ENCODE results near the gene PFKFB2.

Gene PFKFB2

DNA sequence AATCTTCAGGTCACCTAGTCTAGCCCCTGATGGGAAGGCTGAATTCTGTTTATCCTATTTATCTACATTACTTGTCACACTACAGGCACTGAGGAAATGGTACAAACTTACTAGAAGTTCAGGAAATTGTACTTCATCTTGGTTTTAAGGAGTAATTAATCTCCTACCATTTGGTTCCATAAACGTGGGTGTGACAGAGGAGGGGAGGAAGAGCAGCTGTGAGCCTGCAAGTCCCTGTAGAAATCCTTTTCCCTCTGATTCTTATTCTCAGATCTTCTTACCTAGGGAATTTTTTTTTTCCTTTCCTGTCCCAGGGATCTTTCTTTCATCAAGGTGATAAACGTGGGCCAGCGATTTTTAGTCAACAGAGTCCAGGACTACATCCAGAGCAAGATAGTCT is 14.1 kb downstream of the PFKFB2 start:
- no peak for DNase-seq (ENCODE audit: low spot score)

DNA sequence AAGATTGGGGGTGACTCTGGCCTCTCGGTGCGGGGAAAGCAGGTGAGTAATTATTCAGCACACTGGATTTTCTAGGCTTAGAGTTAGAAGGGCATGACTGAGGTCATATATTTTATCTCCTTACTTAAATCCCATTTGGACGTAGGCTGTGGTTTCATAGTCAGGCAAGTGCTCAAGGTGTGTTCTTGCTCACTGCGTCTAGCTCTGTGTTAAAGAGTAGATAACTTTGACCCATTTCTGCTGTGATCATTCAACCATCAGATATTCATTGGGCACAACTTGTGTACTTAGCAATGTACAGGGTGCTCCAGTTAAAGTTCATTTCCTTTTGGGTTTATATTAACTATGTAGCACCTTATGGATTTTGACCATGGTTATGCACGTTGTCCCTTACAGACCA is 14.6 kb downstream of the PFKFB2 start:
- DNase-seq (ENCODE audit: low spot score) = no peak

DNA sequence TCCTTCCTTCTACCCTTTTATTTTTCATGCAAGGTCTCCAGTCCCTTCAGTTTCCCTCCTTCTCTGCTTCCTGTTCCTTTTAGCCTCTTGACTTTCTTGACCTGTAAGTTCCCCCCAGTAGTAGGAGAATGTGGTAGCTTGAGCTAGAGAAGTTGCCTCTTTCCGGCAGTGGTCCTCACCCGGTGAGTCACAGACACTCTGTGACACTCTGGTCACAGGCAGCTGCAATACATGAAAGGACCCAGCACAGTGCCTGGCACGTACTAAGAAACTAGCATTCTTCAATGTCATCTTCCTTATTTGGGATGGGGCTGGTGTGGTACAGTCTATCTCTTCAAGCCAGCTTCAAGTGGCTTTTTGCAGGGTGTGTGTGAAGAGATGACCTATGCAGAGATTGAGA is 16.0 kb downstream of the PFKFB2 start:
- DNase-seq (ENCODE audit: low spot score) = no peak

DNA sequence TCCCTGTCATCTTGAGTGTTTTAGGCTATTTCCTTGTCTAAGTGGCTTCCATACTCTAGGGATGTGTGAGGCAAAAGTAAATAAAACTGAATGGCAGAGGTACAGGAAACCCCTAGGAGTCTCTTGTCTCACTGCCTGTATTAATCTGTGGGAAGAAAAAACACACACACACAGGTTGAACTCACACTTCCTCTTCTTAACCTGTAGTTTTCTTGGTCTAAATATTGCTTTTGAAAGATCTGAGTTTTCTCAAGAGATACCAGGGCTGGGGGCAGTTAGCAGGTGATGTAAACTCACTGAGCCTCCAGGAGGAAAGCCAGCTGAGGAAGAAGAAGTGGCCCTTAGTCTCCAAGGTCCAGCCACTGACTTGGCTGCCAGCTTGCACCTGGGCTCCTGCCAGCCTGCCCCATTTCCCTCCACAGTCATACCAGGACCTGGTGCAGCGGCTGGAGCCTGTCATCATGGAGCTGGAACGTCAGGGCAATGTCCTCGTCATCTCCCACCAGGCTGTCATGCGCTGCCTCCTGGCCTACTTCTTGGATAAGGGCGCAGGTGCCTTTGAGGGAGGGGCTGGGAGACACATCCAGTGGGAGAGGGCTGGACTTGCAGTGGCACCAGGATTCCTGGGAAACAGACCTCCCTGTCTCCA is 16.9 kb downstream of the PFKFB2 start:
- no peak for DNase-seq (ENCODE audit: low spot score)

DNA sequence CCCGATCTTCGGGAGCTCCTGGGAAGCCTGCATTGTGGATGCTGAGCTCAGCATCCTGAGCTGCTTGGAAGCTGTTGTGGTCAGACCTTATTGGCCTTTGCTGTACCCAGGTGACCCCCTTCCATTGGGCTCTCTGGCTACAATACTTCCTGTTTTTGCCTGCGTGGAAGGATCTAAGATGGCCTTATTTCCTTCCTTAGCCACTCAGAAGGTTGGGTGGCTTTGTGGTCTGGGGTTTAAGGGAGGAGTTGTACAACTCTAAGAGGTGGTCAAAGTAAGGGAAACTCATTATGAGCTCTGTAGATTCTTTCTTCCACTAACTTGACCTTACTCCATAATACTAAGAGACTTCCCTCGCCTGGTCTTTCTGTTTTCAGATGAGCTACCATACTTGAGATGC is 17.7 kb downstream of the PFKFB2 start:
- no peak for DNase-seq (ENCODE audit: low spot score)

DNA sequence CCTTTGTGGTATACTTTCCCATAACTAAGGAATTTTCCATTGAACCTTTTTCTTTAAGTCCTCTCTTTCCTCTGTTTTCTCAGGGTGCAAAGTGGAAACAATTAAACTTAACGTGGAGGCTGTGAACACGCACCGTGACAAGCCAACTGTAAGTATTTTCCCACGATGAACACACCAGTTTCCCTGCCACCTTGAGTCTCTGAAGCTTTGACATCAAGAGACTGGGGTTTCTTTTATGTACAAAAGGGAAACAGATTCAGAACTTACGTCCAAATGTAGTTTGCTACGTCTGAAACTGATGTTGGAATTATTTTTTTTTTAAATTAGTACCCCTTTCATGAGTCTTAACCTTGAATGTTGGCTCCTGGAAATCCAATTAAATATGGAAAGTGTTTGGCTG is 18.4 kb downstream of the PFKFB2 start:
- DNase-seq (ENCODE audit: low spot score) = no peak

DNA sequence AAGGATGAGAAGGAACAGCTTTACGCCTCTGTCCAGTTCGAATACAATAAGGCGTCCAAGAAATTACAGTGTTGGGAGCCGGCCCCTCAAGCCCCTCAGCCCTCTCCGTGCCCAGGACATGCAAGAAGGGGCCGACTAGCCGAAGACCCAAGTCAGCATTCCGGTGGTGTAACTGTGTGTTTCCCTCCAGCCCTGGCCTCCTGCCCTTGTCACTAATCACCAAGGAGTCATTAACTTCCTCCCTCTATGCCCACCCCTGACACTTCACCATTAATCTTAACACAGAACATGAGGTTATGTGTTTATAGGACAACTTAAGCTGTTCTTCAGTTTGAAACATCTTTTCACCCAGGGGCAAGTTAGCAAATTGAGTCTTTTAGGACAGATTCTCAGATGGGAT is 19.2 kb downstream of the PFKFB2 start:
- DNase-seq (ENCODE audit: low spot score) = no peak

DNA sequence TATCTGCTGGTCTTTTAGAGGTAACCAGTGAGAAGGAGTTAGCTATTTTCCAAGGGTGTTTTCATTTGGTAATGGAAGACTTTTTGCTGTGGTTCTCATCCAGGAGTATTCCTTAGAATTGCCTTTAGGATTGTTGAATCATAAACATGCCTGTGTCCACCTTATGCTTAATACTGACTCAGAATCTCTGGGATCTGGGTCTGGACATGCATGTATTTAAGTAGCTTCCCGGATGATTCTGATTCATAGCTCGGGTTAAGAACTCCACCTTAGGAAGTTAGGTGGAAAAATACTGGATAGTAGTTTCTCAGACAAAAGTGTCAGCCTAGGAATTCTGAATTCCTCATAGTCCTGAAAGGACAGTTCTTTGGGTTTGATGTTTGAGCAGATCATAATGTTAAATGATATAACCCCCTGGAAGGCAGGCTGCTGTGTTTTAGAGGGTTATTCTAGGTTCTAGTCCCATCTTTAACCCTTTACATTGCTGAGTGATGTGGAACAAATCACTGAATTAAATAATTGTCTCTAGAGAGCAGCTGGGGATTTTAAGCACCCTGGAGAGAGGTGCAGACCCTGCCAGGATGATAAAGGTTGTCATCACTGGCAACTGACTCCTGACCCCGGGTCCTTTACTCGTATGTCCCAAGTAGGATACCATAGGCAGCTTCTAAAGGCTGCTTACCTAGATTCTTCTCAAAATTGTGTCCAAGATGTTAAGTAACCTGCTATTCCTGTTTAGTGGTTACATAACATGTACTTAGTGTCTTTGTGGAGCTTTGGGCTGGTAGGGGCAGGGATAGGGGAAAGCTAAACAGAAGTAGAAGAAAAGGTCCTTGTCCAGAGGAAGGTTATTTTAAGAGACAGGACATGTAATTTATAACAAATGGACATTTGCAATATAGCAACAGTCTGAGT is 21.1 kb downstream of the PFKFB2 start:
- no peak for DNase-seq (ENCODE audit: low spot score)

DNA sequence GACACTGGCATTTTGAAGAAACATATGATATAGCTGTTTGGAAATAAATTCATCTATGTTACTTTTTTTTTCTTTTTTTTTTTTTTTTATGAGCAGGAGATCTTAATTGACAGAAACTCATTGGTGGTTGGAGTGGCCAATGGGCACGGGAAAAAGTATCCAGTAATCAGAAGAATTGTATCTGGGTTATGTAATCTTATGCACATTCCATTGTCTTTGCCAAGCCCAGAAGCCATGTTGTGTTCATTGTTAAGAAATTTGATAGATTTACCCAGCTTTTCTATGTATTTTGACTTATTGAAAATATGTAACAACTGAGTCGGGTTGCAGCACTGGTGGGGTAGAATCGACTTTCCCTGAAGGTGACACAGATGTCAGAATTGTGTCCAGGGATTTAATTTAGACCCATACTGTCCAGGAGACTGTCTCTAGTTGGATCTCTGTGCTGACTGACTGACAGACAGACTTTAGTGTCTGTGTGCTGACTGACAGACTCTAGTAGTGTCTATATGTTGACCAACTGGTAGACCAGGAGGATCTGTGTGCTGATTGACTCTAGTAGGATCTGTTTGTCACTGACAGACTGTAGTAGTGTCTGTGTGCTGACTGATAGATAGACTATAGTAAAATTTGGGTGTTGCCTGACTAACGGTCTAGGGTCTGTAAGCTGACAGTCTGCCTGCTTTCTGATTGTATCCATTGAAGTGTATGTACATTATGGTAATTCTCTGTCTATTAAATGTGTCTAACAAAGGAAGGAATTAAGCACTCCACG is 23.3 kb downstream of the PFKFB2 start:
- DNase-seq (ENCODE audit: low spot score) = no peak

DNA sequence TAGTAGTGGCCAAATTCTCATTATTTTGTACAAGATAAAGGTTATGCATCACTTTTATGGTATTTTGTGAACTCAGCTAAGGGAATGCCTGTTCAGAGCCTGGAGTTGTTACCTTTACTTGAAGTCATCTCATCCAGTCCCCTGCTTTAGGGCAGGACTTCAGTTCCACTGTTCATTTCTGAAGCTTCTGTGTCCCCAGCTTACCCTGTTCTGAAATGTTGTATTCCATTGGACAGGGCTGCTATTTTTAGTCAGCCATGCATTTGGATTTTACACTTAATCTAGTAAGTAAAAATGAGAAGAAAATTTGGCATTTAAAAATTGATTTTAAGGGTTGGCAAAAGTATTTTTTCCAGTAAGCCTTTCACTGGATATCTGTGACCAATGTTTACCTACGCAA is 23.9 kb downstream of the PFKFB2 start:
- DNase-seq (ENCODE audit: low spot score) = no peak

DNA sequence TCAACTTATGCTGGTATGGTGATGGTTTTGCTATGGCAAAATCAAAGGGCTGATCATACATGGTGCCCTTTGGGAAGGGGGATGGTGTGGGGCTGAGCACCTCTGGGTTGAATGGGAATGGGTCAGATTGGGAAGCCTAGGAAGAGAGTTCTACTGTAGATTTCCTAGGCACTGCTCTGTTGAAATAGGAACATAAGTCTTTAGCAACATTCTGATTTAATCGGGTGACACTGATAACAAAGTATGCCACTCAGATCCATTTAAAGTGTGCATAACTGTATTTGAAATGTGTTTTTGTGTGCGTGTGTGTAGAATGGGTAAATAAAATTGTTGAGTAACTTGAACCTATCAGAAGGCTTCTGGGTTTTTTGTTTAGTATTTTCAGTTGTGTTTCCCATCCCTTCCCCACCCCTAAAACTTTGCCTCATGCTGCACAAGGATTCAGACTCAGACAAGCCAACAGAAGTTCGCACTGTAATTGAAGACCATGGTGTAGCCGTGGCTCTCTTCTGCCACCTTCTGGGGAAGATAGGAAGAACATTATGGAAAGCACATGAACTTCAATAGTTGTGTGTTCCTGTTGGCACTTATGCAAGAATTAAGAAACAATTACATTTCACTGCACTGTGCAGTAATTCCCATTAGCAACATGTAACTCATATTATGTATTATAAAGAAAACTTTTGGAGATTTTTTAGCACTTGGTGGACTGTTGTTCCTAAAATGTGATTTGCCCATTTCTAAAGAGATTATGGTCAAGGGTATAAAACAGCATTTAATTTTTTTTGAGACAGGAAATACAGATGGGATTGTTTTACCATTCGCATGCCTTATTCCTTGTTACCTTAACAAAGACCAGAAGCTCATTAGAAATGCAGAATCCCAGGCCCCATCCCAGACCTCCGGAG is 24.6 kb downstream of the PFKFB2 start:
- DNase-seq (ENCODE audit: low spot score) = peak; percentile 38

DNA sequence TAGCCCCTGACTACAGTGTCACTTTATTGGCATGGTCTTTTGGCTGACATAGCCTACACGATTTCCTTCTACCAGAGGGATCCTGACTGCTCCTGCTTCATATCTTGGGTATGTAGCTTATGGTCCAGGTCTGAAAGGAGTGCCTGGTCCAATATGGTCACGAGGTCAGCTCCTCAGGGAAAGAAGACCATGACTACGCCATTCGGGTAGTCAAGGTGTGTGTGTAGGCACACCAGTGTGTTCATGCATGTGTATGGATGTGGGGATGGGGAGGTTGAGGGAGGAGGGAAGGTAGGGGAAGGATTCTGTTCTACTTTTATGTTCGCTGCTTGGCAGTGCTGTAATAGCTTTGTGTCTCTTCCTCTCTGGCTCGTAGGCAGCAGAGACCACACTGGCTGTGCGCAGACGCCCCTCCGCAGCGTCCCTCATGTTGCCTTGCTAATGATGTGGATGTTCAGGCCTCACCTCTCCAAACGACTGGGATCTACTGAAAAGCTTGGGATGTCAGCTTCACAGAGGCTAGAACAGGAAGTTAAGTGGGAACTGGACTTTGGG is 25.6 kb downstream of the PFKFB2 start:
- no peak for DNase-seq (ENCODE audit: low spot score)

DNA sequence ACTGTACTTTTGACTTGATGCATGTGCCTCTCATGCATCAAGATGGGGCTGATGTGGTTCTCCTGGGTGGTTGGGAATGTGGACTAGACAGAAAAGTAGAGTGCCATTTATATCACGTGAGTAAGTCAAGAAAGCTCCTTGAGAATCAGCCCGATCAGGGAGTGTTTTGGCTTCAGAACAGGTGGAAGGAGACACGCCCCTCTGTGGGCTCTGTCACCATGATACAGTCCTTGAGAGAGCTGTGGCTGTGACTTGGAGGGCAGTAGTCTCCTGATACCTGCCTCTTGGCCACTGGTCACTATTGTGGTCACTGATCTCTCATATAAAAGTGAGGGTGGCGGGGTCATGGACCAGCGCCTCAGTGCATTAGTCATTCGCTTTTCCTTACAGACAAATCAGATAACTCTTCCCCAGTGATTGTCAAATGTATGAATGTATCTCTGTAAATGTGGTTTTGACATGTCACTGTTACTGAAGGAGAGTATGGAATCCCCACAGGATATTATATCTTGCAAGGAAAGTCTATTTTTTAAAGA is 26.7 kb downstream of the PFKFB2 start:
- no peak for DNase-seq (ENCODE audit: low spot score)

DNA sequence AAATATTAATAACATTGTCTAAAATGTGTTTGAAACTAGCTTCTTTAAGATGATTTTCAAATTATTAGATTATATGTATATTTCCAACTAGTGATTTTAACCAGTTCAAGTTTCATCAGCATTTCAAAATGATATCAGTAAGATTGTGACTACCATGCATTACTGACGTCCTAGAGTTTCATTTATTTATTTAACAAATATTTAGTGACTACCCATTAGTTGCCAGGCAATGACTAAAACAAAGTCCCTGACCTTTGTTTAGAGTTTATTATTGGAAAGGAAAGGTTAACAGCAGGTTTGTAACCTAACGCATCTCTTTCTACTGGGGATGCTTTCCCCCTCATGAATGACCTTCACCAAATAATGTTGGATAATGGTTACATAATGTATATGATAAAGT is 28.0 kb downstream of the PFKFB2 start:
- DNase-seq (ENCODE audit: low spot score) = no peak

DNA sequence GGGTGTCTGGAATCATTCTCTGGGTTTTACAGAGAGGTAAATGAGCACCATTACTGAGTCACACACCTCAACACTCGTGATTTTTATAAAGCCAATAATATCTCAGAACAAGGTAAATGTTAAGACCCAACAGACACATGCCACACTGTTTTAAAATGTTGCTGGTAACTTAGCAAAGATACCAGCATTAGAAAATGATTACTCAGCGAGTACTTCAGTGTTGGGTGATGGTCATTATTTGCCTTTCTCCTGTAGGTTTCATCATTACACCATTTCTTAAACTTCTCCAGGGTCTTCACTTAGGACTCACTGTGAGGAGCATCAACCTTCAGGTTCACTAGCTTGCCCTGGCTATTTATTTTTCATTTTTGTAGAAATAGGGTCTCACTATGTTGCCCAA is 28.7 kb downstream of the PFKFB2 start:
- no peak for DNase-seq (ENCODE audit: low spot score)

DNA sequence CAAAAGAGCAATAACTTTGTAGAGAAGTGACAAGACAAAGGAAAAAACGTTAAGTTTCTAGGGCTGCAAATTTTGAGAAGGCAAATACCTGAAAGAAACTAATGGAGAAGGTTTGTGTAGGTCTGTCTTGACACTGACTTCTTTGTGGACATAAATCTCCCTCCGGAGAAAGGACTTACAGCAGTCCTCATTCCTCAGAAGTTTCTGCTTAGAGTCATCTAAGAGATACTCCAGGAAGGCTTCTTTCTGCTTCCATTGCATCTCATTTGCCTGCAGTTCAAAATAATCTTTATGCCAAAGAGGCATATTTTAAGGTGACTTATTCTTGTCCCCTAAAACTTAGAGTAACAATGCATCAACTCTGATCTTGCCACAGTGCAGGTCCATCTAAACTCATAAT is 31.2 kb downstream of the PFKFB2 start:
- no peak for DNase-seq (ENCODE audit: low spot score)

DNA sequence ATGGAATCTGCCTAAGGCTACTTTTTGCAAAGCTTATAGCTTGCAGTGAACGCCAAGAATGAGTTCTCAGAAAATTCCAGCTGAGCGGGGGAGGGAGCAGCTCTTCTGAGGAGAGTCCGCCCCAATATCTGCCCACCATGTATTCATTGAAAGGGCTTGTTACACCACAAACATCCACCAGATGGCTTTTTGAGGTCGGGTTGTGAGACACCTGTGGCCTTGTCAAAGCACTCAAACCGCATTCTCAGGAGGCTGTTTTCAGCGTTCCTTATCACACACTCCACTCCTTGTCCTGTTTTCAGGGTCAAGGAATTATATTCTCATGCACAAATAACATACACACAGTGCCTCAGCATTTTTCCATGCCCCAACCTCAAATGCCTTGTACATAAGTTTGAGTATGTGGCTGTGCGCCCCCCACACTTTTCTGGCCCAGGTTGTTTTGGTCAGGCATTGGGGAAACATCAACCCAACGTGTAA is 31.7 kb downstream of the PFKFB2 start:
- DNase-seq (ENCODE audit: low spot score) = peak; percentile 34

DNA sequence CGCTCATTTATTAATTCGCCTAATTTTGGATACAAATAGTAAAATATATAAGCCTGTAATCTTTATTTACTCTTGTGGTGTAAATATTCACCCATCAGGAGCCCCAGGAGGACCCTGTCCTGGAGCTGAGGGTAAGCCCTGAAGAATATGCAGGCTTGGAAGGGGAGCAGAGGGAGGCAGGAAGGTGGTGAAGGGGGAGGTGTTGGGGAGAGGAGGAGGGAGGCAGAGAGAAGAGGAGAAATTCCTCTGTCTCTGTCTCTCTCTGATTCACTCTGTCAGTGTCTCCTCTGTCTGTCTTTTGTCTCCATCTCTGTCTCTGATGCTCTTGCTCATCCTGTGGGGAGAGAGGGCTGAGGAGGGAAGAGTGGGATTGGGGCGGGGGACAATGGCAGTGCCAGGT is 32.8 kb downstream of the PFKFB2 start:
- DNase-seq (ENCODE audit: low spot score) = no peak

DNA sequence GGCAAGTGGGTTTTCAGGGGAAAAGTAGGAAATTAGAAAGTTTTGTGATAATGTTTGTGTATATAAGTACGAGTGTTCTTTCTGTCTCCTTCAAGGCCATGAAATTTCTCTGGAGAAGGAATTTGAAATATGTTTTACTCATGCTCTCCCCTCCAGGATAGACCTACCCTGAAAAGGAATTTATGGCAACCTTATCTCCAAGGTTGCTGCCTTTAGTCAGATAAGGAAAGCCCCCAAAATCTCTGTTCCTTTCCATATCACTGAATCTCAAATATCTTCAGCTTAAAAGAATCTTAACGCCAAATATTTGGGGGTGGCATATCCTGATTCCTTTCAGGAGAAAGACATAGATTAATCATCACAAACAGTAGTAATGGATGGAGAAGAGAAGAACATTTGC is 35.1 kb downstream of the PFKFB2 start:
- DNase-seq (ENCODE audit: low spot score) = no peak

DNA sequence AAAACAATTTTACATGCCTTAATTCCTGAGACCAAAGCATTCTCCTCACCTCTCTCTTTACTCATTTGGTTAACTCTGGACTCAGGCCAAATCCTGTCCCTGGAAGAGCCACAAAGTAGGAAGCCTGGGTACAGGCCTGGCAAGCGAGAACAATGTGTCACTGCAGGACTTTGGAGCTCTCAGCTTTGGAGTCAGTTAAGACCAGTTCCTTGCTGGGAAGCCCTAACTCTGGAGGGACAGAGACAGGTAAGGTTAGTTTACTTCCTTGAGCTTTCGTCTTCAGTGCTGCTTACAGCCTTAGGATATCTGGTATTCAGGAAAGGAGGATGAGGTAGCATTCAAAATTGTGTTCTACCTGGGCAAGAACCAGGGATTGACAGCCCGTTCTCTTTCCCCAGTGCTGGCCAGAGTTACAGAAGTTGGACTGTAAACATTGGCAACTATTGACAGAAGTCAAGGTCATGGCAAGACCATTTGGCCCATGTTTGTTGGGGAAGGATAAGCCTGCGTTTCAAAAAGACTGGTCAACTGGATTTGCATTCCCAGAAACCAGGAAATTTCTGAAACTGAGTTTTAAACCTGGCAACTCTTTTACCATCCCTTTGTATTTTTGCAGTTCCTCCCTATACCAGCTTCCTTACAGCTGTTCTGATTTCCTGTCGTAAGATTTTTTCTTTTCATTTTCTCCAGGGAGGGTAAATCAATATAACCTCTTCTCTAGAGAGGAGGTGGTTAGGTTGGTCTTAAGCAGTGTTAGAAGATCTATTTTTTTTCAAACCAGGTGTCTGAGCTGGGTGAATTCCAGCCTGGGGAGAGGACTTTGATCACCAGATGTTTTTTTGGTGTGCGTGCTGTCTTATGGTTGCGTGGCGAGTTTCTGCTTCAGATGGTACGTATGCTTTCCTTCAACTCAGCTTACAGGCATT is 35.9 kb downstream of the PFKFB2 start, which contains the start of gene C4BPB:
Gene C4BPB (plus strand): TSS at position 160 of the 926 bp plus-strand sequence. CDS start 672 bp downstream, at position 832.
- no peak for DNase-seq (ENCODE audit: low spot score)
